HG02588 (cell line): ENCODE measurements around the gene TUBB4B.

ENCODE experiments used
- ATAC-seq: cut with Tn5 transposase; IDR thresholded peaks from one replicate; pipeline ENCODE4 v1.9.1; 2021; ENCODE audit warnings: mild to moderate bottlenecking, moderate library complexity; ENCODE audit not compliant: unreplicated experiment

Gene TUBB4B

GRCh38 chr9:137211532-137211931 lies 29.6 kb upstream of the TUBB4B start:
- ATAC-seq = no peak

GRCh38 chr9:137212520-137212919 lies 28.6 kb upstream of the TUBB4B start:
- ATAC-seq = no peak

- ATAC-seq = no peak
These were observed 27.7 kb upstream of the TUBB4B start for GRCh38 chr9:137213160-137214060.

GRCh38 chr9:137214620-137215019 lies 26.5 kb upstream of the TUBB4B start:
- no peak for ATAC-seq

GRCh38 chr9:137215196-137215986 lies 25.7 kb upstream of the TUBB4B start:
- no peak for ATAC-seq

GRCh38 chr9:137216188-137216965 lies 24.7 kb upstream of the TUBB4B start:
- ATAC-seq = no peak

- no peak for ATAC-seq
These were observed 23.5 kb upstream of the TUBB4B start for GRCh38 chr9:137217276-137218211.

- no peak for ATAC-seq
These were observed 22.8 kb upstream of the TUBB4B start for GRCh38 chr9:137218212-137218753.

- no peak for ATAC-seq
These were observed 22.3 kb upstream of the TUBB4B start for GRCh38 chr9:137218754-137219271.

- ATAC-seq = no peak
These were observed 21.2 kb upstream of the TUBB4B start for GRCh38 chr9:137219757-137220316.

GRCh38 chr9:137220317-137221094 lies 20.6 kb upstream of the TUBB4B start:
- no peak for ATAC-seq

GRCh38 chr9:137221095-137221505 lies 20.0 kb upstream of the TUBB4B start:
- no peak for ATAC-seq

- ATAC-seq = no peak
These were observed 19.5 kb upstream of the TUBB4B start for GRCh38 chr9:137221506-137222111.

GRCh38 chr9:137222190-137223077 lies 18.7 kb upstream of the TUBB4B start, which contains the start of gene RNF208:
Gene RNF208 (minus strand): TSS chr9:137222240. CDS start chr9:137221212, 1,028 bp downstream.
- peak; percentile 8 for ATAC-seq

- peak; percentile 67 for ATAC-seq
These were observed 17.8 kb upstream of the TUBB4B start for GRCh38 chr9:137223078-137223970.
